Endothelial cell of umbilical vein (primary cell): ENCODE measurements around the gene CNN2. TPM values are rescaled to one million over a fixed set of nuclear protein-coding genes. Genes with fewer than 3 reads are reported as not detected.

Source experiments
- BruUV-seq: library from RNA; stranded (reverse); fragments of 400-500 nt; replicated peaks from 2 replicates; lab custom pipeline; 2021; lab: Mats Ljungman, UMichigan
- CTCF ChIA-PET: fragments of 300-600, 350-600 bp; sonication (Branson Sonifier 250); formaldehyde crosslinking; loops from one replicate; lab custom pipeline; 2021; ENCODE audit warnings: antibody characterized with exemption, inconsistent platforms; lab: Charles Lee
- POLR2A ChIA-PET: fragments of 300-600, 350-600 bp; sonication (Branson Sonifier 250); formaldehyde crosslinking; loops from one replicate; lab custom pipeline; 2021; ENCODE audit warnings: antibody characterized with exemption, inconsistent platforms; lab: Charles Lee
- DNase-seq: peaks from one replicate; pipeline ENCODE4 v3.0.0-alpha.2; 2011; ENCODE audit warnings: low read depth, low spot score
- FAIRE-seq: peaks from 2 replicates; lab custom pipeline; 2011; peaks lifted over from hg19 to GRCh38; lab: Jason Lieb, UNC
- H2AFZ ChIP-seq: 2 replicates; pipeline ENCODE4 v1.6.0; 2012; ENCODE audit warnings: low read depth, low read length, control low read depth, inconsistent platforms
- H3K27ac ChIP-seq: 2 replicates; pipeline ENCODE4 v1.5.1; 2011; ENCODE audit warnings: low read depth, mild to moderate bottlenecking, control low read depth, low read length, moderate library complexity; ENCODE audit not compliant: insufficient read depth
- H3K27me3 ChIP-seq, 2 experiments: 2 replicates each; pipeline versions ENCODE4 v1.6.0 to v1.6.1; 2011; ENCODE audit warnings: low read length in 2 of 2, mixed read lengths in 1 of 2; ENCODE audit not compliant: control insufficient read depth in 2 of 2, insufficient read depth in 2 of 2
- H3K36me3 ChIP-seq, 2 experiments: 2 replicates in 1 of 2; 3 replicates in 1 of 2; pipeline ENCODE4 v1.5.1; 2011; ENCODE audit warnings: low read length in 2 of 2, mild to moderate bottlenecking in 1 of 2, moderate library complexity in 1 of 2; ENCODE audit not compliant: control insufficient read depth in 2 of 2, insufficient read depth in 2 of 2; ENCODE audit errors: extremely low read depth in 1 of 2
- H3K4me1 ChIP-seq: 3 replicates; pipeline ENCODE4 v1.5.1; 2011; ENCODE audit warnings: mild to moderate bottlenecking, low read length; ENCODE audit not compliant: control insufficient read depth, insufficient read depth; ENCODE audit errors: extremely low read depth
- H3K4me2 ChIP-seq: 2 replicates; pipeline ENCODE4 v1.6.1; 2011; ENCODE audit warnings: low read length, control low read depth, mixed read lengths; ENCODE audit not compliant: insufficient read depth
- H3K4me3 ChIP-seq, 3 experiments: fragments of 200-600 bp in 1 of 3; sonication (generic), shearing (Covaris generic) in 1 of 3; replicated peaks in 1 of 3; 2 replicates each; pipeline ENCODE4 v1.5.1; 2011 to 2016; ENCODE audit warnings: control low read depth in 3 of 3, low read length in 3 of 3, mild to moderate bottlenecking in 2 of 3, inconsistent platforms in 1 of 3, low read depth in 1 of 3, moderate library complexity in 1 of 3; ENCODE audit not compliant: insufficient read depth in 1 of 3
- H3K79me2 ChIP-seq: 2 replicates; pipeline ENCODE4 v1.6.0; 2012; ENCODE audit warnings: low read length, inconsistent platforms; ENCODE audit not compliant: control insufficient read depth, insufficient read depth
- H3K9ac ChIP-seq: replicated peaks from 2 replicates; pipeline ENCODE3; 2011; ENCODE audit warnings: low read length, control low read depth; ENCODE audit not compliant: insufficient read depth; ENCODE audit errors: extremely low read depth
- H3K9me1 ChIP-seq: replicated peaks from 3 replicates; pipeline ENCODE4 v1.6.0; 2011; ENCODE audit warnings: mild to moderate bottlenecking, low read length; ENCODE audit not compliant: control insufficient read depth, insufficient read depth; ENCODE audit errors: extremely low read depth
- H3K9me3 ChIP-seq: replicated peaks from 2 replicates; pipeline ENCODE4 v1.5.1; 2012; ENCODE audit warnings: low read length, inconsistent platforms; ENCODE audit not compliant: control insufficient read depth, insufficient read depth
- H4K20me1 ChIP-seq: replicated peaks from 2 replicates; pipeline ENCODE3; 2011; ENCODE audit warnings: mild to moderate bottlenecking, low read length; ENCODE audit not compliant: control insufficient read depth, insufficient read depth; ENCODE audit errors: extremely low read depth
- EZH2 ChIP-seq: IDR thresholded peaks from 2 replicates; pipeline ENCODE4 v1.6.1; 2012; ENCODE audit warnings: borderline replicate concordance, low read depth, mild to moderate bottlenecking, moderate library complexity, low read length, inconsistent platforms; ENCODE audit not compliant: severe bottlenecking
- FOS ChIP-seq: IDR thresholded peaks from 2 replicates; pipeline ENCODE4 v1.6.1; 2011; ENCODE audit warnings: mild to moderate bottlenecking, low read length, moderate library complexity, borderline replicate concordance; ENCODE audit not compliant: insufficient read depth
- GATA2 ChIP-seq: IDR thresholded peaks from 2 replicates; pipeline ENCODE4 v1.7.0; 2011; ENCODE audit warnings: low read depth, mild to moderate bottlenecking, moderate library complexity, mixed read lengths, low read length; ENCODE audit not compliant: insufficient read length, insufficient read depth
- JUN ChIP-seq: IDR thresholded peaks from 2 replicates; pipeline ENCODE4 v1.6.1; 2011; ENCODE audit warnings: borderline replicate concordance, low read depth; ENCODE audit not compliant: insufficient read length, insufficient read depth
- MYC ChIP-seq: IDR thresholded peaks from one replicate; pipeline ENCODE4 v1.6.1; 2011; ENCODE audit warnings: mild to moderate bottlenecking, low read depth, low read length
- POLR2A ChIP-seq: IDR thresholded peaks from 2 replicates; pipeline ENCODE4 v1.6.1; 2012; ENCODE audit warnings: low read depth, mild to moderate bottlenecking, control low read depth, low read length
- POLR2AphosphoS5 ChIP-seq: IDR thresholded peaks from 2 replicates; pipeline ENCODE4 v1.6.1; 2012; ENCODE audit warnings: low read depth, mild to moderate bottlenecking, control low read depth, low read length, moderate library complexity; ENCODE audit not compliant: insufficient read depth
- dilution Hi-C: fragments of 300-500 bp; cut with MboI; formaldehyde crosslinking; loops from one replicate; pipeline ENCODE4 v1.15.0; 2019; ENCODE audit warnings: low sequenced_read_pairs; ENCODE audit not compliant: extremely low pct_ligation_motif_present
- intact Hi-C: fragments of 100-400 bp; cut with micrococcal nuclease; formaldehyde crosslinking; loops from one replicate; pipeline ENCODE4 v1.10.0; 2022
- polyA plus RNA-seq, 4 experiments: library from polyadenylated mRNA; depleted of rRNA in 3 of 4; stranded (reverse) in 3 of 4; unstranded in 1 of 4; fragments of >200 nt; gene quantifications; 2 replicates each; pipeline versions ENCODE4 v1.2.1 to v1.2.3, GENCODE V29; 2011 to 2012; ENCODE audit warnings: missing spikeins in 1 of 4
- total RNA-seq: library from RNA; stranded (reverse); gene quantifications from 2 replicates; pipeline ENCODE4 v1.2.3, GENCODE V29; 2021
- TF ChIP-seq, protein P1 (sequence below), 2 donors: IDR thresholded peaks; 1 replicate in 1 of 2; 2 replicates in 1 of 2; pipeline ENCODE4 v1.5.1; 2011; ENCODE audit warnings: low read length in 2 of 2, mild to moderate bottlenecking in 2 of 2, moderate library complexity in 2 of 2, control low read depth in 1 of 2, inconsistent platforms in 1 of 2, low read depth in 1 of 2; ENCODE audit not compliant: insufficient read depth in 1 of 2; ENCODE audit errors: extremely low read depth in 1 of 2
- TF ChIP-seq, protein P2 (sequence below): IDR thresholded peaks from 2 replicates; pipeline ENCODE4 v1.6.1; 2011; ENCODE audit not compliant: insufficient read depth, insufficient read length

CNN2 gene
- total and polyA plus RNA-seq, 2 donors (not counting 3 experiments of a cell fraction or from before 2014, with no cell fraction given), result 207 to 286 TPM

DNA sequence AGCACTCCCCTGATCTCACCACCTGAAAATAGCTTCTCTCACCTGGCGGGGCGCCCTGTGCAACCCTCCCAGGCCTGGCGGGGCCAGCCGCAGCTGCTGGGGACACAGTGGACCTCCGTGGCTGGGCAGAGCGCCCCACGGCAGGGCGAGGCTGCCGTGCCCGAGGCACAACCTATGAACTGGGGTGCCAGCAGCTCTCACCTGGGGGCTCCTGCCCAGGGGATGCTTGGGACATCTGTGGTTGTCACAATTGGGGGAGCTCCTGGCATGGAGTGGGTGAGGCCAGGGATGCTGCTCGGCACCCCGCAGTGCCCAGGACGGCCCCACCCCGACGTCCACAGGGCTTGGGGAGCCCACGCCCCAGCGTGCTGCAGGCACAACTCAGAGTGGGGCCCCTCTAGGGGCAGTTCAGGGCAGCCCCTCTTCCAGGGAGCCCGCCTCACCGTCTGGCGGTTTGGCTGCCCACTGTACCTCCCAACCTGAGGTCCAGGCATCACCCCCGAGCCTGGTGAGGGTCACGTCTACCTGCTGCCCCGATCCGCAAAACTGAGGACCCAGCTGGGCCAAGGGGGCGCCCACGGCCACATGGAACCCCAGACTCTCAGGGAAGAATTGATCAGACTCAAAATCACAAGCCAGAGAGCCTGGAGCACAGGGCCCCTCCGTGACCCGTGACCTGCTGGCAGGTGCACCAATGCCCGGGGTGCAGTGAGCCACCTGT lies 11.2 kb upstream of the CNN2 start:
- peaks cover 39% of the 10 kb centered on the region for H3K4me1 ChIP-seq
- POLR2A ChIA-PET, result no interaction called here
- CTCF ChIA-PET, result no interaction called here
- DNase-seq (no peak), FAIRE-seq (no peak)
- H2AFZ ChIP-seq, result no peak overlapping the region
- H3K27me3 ChIP-seq, result no peaks in the 10 kb centered on the region
- intact Hi-C loops (no loop called here), dilution Hi-C loops (no loop called here)
- BruUV-seq, result no TSS peak
- H3K27ac ChIP-seq, result no peak overlapping the region
- H4K20me1 ChIP-seq, result no peaks in the 10 kb centered on the region
- H3K79me2 ChIP-seq, result peaks cover 71% of the 10 kb centered on the region
- H3K9me1 ChIP-seq, result no peaks in the 10 kb centered on the region
- no peaks in the 10 kb centered on the region for H3K9me3 ChIP-seq
- TF ChIP-seq EZH2, result no peak
- TF ChIP-seq GATA2, result no peak
- no peak for TF ChIP-seq JUN
- TF ChIP-seq FOS, result no peak
- TF ChIP-seq MYC, result no peak
- TF ChIP-seq, protein P1, sequence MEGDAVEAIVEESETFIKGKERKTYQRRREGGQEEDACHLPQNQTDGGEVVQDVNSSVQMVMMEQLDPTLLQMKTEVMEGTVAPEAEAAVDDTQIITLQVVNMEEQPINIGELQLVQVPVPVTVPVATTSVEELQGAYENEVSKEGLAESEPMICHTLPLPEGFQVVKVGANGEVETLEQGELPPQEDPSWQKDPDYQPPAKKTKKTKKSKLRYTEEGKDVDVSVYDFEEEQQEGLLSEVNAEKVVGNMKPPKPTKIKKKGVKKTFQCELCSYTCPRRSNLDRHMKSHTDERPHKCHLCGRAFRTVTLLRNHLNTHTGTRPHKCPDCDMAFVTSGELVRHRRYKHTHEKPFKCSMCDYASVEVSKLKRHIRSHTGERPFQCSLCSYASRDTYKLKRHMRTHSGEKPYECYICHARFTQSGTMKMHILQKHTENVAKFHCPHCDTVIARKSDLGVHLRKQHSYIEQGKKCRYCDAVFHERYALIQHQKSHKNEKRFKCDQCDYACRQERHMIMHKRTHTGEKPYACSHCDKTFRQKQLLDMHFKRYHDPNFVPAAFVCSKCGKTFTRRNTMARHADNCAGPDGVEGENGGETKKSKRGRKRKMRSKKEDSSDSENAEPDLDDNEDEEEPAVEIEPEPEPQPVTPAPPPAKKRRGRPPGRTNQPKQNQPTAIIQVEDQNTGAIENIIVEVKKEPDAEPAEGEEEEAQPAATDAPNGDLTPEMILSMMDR (IDR thresholded peaks at IDR 0.05; ENCODE audit: extremely low read depth in 1 of 2, insufficient read depth in 1 of 2, low read depth in 1 of 2, low read length in 2 of 2), result no peak
- TF ChIP-seq POLR2A, result no peak
- TF ChIP-seq, protein P2, sequence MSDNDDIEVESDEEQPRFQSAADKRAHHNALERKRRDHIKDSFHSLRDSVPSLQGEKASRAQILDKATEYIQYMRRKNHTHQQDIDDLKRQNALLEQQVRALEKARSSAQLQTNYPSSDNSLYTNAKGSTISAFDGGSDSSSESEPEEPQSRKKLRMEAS, result no peak
- no peak for TF ChIP-seq POLR2AphosphoS5
- H3K4me3 ChIP-seq, result no peak overlapping the region
- H3K4me2 ChIP-seq, result no peak overlapping the region
- peaks cover 5 to 20% of the 10 kb centered on the region in 2 experiments for H3K36me3 ChIP-seq
- no peak overlapping the region for H3K9ac ChIP-seq
